Prostate gland (tissue), 2 donors: ENCODE measurements around the gene LSAMP. TPM values are rescaled to one million over a fixed set of nuclear protein-coding genes. Genes with fewer than 3 reads are reported as not detected.
"Not testable (repeated sequence)": the region's sequence is repeated elsewhere in the genome, so short reads cannot be mapped to it uniquely, and the experiment has no call there.

Source experiments
- DNase-seq: peaks from one replicate; pipeline ENCODE4 v3.0.0-alpha.2; 2019; ENCODE audit warnings: low spot score
- H3K27ac ChIP-seq, 2 donors: fragments of 200-600 bp; sonication (generic); 2 replicates each; pipeline ENCODE4 v1.5.1; 2017 to 2019
- H3K27me3 ChIP-seq: fragments of 200-600 bp; sonication (generic); replicated peaks from 2 replicates; pipeline ENCODE4 v1.5.1; 2019; ENCODE audit not compliant: insufficient read depth
- H3K36me3 ChIP-seq, 2 donors: fragments of 200-600 bp; sonication (generic); 1 replicate in 1 of 2; 2 replicates in 1 of 2; pipeline versions ENCODE4 v1.5.1 to v1.8.1; 2017 to 2019
- H3K4me1 ChIP-seq: fragments of 200-600 bp; sonication (generic); replicated peaks from 2 replicates; pipeline ENCODE4 v1.5.1; 2019
- H3K4me3 ChIP-seq, 2 donors: fragments of 200-600 bp; sonication (generic); 2 replicates each; pipeline ENCODE4 v1.5.1; 2017 to 2019
- H3K9me3 ChIP-seq: fragments of 200-600 bp; sonication (generic); 2 replicates; pipeline ENCODE4 v1.5.1; 2017
- CTCF ChIP-seq, 4 experiments: fragments of 200-600 bp in 2 of 4; fragments of 450-650 bp in 2 of 4; sonication (generic) in 2 of 4; IDR thresholded peaks; 1 replicate in 3 of 4; 2 replicates in 1 of 4; pipeline ENCODE4 v1.5.1; 2016 to 2019; ENCODE audit warnings: antibody characterized with exemption in 4 of 4, mild to moderate bottlenecking in 2 of 4, moderate library complexity in 2 of 4
- POLR2A ChIP-seq: fragments of 450-650 bp; IDR thresholded peaks from one replicate; pipeline ENCODE4 v1.6.1; 2016; ENCODE audit warnings: antibody characterized with exemption, mild to moderate bottlenecking
- POLR2AphosphoS5 ChIP-seq: sonication (generic); formaldehyde crosslinking; IDR thresholded peaks from one replicate; pipeline ENCODE4 v1.6.1; 2017; ENCODE audit warnings: antibody characterized with exemption
- WGBS: methylation state at CpG from one replicate; pipeline ENCODE4 v1.1.5; 2018; 5-methylcytosine and 5-hydroxymethylcytosine counted together
- intact Hi-C: fragments of 100-400 bp; cut with DNase I; formaldehyde crosslinking; loops from one replicate; pipeline ENCODE4 v1.14.2; 2022
- total RNA-seq, 2 donors: library from RNA; depleted of rRNA; stranded (reverse); fragments of >200 nt; gene quantifications; one replicate each; pipeline ENCODE4 v1.1.0, GENCODE V29; 2016

Gene LSAMP
- total RNA-seq, 2 donors from 2014 or later, result 15.4 to 38.0 TPM

GRCh38 chr3:115792206-115792955 lies 652.9 kb downstream of the LSAMP start:
- no peak for TF ChIP-seq CTCF (IDR thresholded peaks at IDR 0.05)
- TF ChIP-seq POLR2AphosphoS5, result no peak
- no peak for TF ChIP-seq POLR2A
- 55% methylated on average over 6 of the region's 6 CpGs for WGBS
- Histone ChIP-seq H3K27me3 (no peaks in the 10 kb centered on the region), H3K9me3 (no peaks in the 10 kb centered on the region), H3K36me3 (no peaks in the 10 kb centered on the region), H3K4me1 (no peaks in the 10 kb centered on the region), H3K4me3 (no peak overlapping the region), H3K27ac (no peak overlapping the region)
- intact Hi-C loops, result no loop called here
- no peak for DNase-seq

GRCh38 chr3:115791271-115792153 lies 653.8 kb downstream of the LSAMP start:
- DNase-seq, H3K4me3 ChIP-seq, H3K27ac ChIP-seq, H3K36me3 ChIP-seq, intact Hi-C loops, H3K4me1 ChIP-seq, H3K9me3 ChIP-seq, H3K27me3 ChIP-seq: not testable (repeated sequence)
- WGBS, result 86% methylated on average over 36 of the region's 55 CpGs

- H3K36me3 ChIP-seq, result no peaks in the 10 kb centered on the region
- DNase-seq, result no peak
- TF ChIP-seq CTCF (IDR thresholded peaks at IDR 0.05) (no peak), POLR2AphosphoS5 (no peak), POLR2A (no peak)
- WGBS, result 76% methylated on average over 3 of the region's 3 CpGs
- H3K9me3 ChIP-seq, result no peaks in the 10 kb centered on the region
- no peak overlapping the region for H3K27ac ChIP-seq
- H3K4me3 ChIP-seq, result no peak overlapping the region
- intact Hi-C loops, result no loop called here
- no peaks in the 10 kb centered on the region for H3K27me3 ChIP-seq
- no peaks in the 10 kb centered on the region for H3K4me1 ChIP-seq
Observed at GRCh38 chr3:115790759-115791158, 654.5 kb downstream of the LSAMP start.

- 66% methylated on average over 4 of the region's 4 CpGs for WGBS
- intact Hi-C loops, result no loop called here
- Histone ChIP-seq H3K27ac (no peak overlapping the region), H3K4me1 (no peaks in the 10 kb centered on the region), H3K27me3 (no peaks in the 10 kb centered on the region), H3K9me3 (no peaks in the 10 kb centered on the region), H3K36me3 (no peaks in the 10 kb centered on the region), H3K4me3 (no peak overlapping the region)
- TF ChIP-seq POLR2A (no peak), POLR2AphosphoS5 (no peak), CTCF (IDR thresholded peaks at IDR 0.05) (no peak)
- DNase-seq, result no peak
Observed at GRCh38 chr3:115789481-115789880, 655.8 kb downstream of the LSAMP start.

GRCh38 chr3:115788921-115789470 lies 656.3 kb downstream of the LSAMP start:
- H3K27ac ChIP-seq, result no peak overlapping the region
- H3K4me3 ChIP-seq, result no peak overlapping the region
- DNase-seq, result no peak
- intact Hi-C loops, result no loop called here
- H3K4me1 ChIP-seq, result no peaks in the 10 kb centered on the region
- TF ChIP-seq CTCF (IDR thresholded peaks at IDR 0.05), result no peak
- TF ChIP-seq POLR2AphosphoS5, result no peak
- no peak for TF ChIP-seq POLR2A
- H3K27me3 ChIP-seq, result no peaks in the 10 kb centered on the region
- 53% methylated on average over 4 of the region's 4 CpGs for WGBS
- H3K9me3 ChIP-seq, result no peaks in the 10 kb centered on the region
- H3K36me3 ChIP-seq, result no peaks in the 10 kb centered on the region
